CD4-positive, alpha-beta T cell (primary cell): ENCODE measurements around the gene CLEC3A. TPM values are rescaled to one million over a fixed set of nuclear protein-coding genes. Genes with fewer than 3 reads are reported as not detected.

Source experiments
- ATAC-seq: fragments of 200-7000 bp; cut with Tn5 transposase; one replicate; pipeline ENCODE4 v1.10.0; 2022; ENCODE audit warnings: mild to moderate bottlenecking; ENCODE audit not compliant: poor library complexity
- CTCF ChIA-PET: fragments of 350-600 bp; sonication (Branson Sonifier 250); formaldehyde crosslinking; loops from one replicate; lab custom pipeline; 2021; ENCODE audit warnings: antibody characterized with exemption, inconsistent platforms; lab: Charles Lee
- POLR2A ChIA-PET: fragments of 350-600 bp; sonication (Branson Sonifier 250); formaldehyde crosslinking; loops from one replicate; lab custom pipeline; 2021; ENCODE audit warnings: antibody characterized with exemption, inconsistent platforms; lab: Charles Lee
- DNase-seq, 14 experiments: peaks; one replicate each; pipeline ENCODE4 v3.0.0-alpha.2; 2013 to 2020; ENCODE audit warnings: mixed read lengths in 2 of 14
- H3K27ac ChIP-seq, 2 donors: one replicate each; pipeline versions ENCODE4 v1.5.1 to v1.7.0; 2013; ENCODE audit warnings: low read length in 2 of 2, low read depth in 1 of 2, mild to moderate bottlenecking in 1 of 2
- H3K27me3 ChIP-seq, 2 experiments: 1 replicate in 1 of 2; 2 replicates in 1 of 2; pipeline versions ENCODE4 v1.6.1 to v1.7.0; 2013; ENCODE audit warnings: low read length in 2 of 2, control low read depth in 1 of 2, mild to moderate bottlenecking in 1 of 2, moderate library complexity in 1 of 2; ENCODE audit not compliant: insufficient read depth in 2 of 2, control insufficient read depth in 1 of 2
- H3K36me3 ChIP-seq: one replicate; pipeline ENCODE4 v1.6.1; 2013; ENCODE audit warnings: low read length, control low read depth; ENCODE audit not compliant: insufficient read depth
- H3K4me1 ChIP-seq: one replicate; pipeline ENCODE4 v1.6.1; 2013; ENCODE audit warnings: low read length, control low read depth; ENCODE audit not compliant: insufficient read depth
- H3K4me3 ChIP-seq: one replicate; pipeline ENCODE4 v1.5.1; 2013; ENCODE audit warnings: mild to moderate bottlenecking, low read length, moderate library complexity
- H3K9me3 ChIP-seq, 2 experiments: 1 replicate in 1 of 2; 2 replicates in 1 of 2; pipeline versions ENCODE4 v1.6.1 to v1.7.0; 2013; ENCODE audit warnings: low read length in 2 of 2, mild to moderate bottlenecking in 2 of 2, control low read depth in 1 of 2, moderate library complexity in 1 of 2; ENCODE audit not compliant: control insufficient read depth in 1 of 2, insufficient read depth in 1 of 2
- H3K27ac Mint-ChIP-seq: one replicate; pipeline ENCODE4 v1.8.0; 2020; ENCODE audit warnings: mixed read lengths
- H3K27me3 Mint-ChIP-seq: one replicate; pipeline ENCODE4 v1.8.0; 2021; ENCODE audit warnings: mixed read lengths
- H3K36me3 Mint-ChIP-seq: one replicate; pipeline ENCODE4 v1.8.0; 2021; ENCODE audit warnings: low read depth, mixed read lengths
- H3K4me1 Mint-ChIP-seq: one replicate; pipeline ENCODE4 v1.8.0; 2021; ENCODE audit warnings: low read depth, mixed read lengths
- H3K4me3 Mint-ChIP-seq: one replicate; pipeline ENCODE4 v1.8.0; 2020; ENCODE audit warnings: mild to moderate bottlenecking, mixed read lengths
- H3K9me3 Mint-ChIP-seq: one replicate; pipeline ENCODE4 v1.8.0; 2020; ENCODE audit warnings: mixed read lengths
- CTCF ChIP-seq: fragments of 200-600 bp; IDR thresholded peaks from one replicate; pipeline ENCODE4 v1.8.0; 2022; ENCODE audit warnings: antibody characterized with exemption, mild to moderate bottlenecking
- intact Hi-C, 2 experiments: fragments of 100-400 bp; cut with DNase I in 1 of 2; cut with micrococcal nuclease in 1 of 2; formaldehyde crosslinking; loops; one replicate each; pipeline versions ENCODE4 v1.15.1 to v1.9.0; 2023 to 2025; cut with DNase I, micrococcal nuclease
- total RNA-seq, 174 experiments: library from RNA in 2 of 174; stranded (reverse) in 2 of 174; gene quantifications; one replicate each; pipeline ENCODE4 v1.2.3 and lab custom pipeline; 2021 to 2026

Gene CLEC3A
- total RNA-seq, 2 experiments from 2014 or later = not detected

GRCh38 chr16:78035012-78035411 lies 12.7 kb downstream of the CLEC3A start:
- no peaks in the 10 kb centered on the region for H3K36me3 Mint-ChIP-seq
- Histone ChIP-seq H3K4me1 (peaks cover 2% of the 10 kb centered on the region), H3K9me3 (no peaks in the 10 kb centered on the region), H3K27me3 (peaks cover 0 to 5% of the 10 kb centered on the region in 2 experiments), H3K36me3 (no peaks in the 10 kb centered on the region), H3K27ac (no peak overlapping the region), H3K4me3 (no peak overlapping the region)
- H3K4me1 Mint-ChIP-seq = peaks cover 32% of the 10 kb centered on the region
- intact Hi-C loops = no loop called here
- H3K27me3 Mint-ChIP-seq = peaks cover 13% of the 10 kb centered on the region
- ChIA-PET CTCF (no interaction called here), POLR2A (no interaction called here)
- DNase-seq (no peak), ATAC-seq (no peak)
- no peak overlapping the region for H3K4me3 Mint-ChIP-seq
- no peak for TF ChIP-seq CTCF
- H3K27ac Mint-ChIP-seq = no peak overlapping the region
- no peaks in the 10 kb centered on the region for H3K9me3 Mint-ChIP-seq

- H3K27ac Mint-ChIP-seq = no peak overlapping the region
- ATAC-seq (no peak), DNase-seq (no peak)
- intact Hi-C loops = no loop called here
- no peak for TF ChIP-seq CTCF
- POLR2A ChIA-PET = no interaction called here
- CTCF ChIA-PET = no interaction called here
- Histone ChIP-seq H3K4me3 (no peak overlapping the region), H3K27ac (no peak overlapping the region), H3K4me1 (no peaks in the 10 kb centered on the region), H3K36me3 (no peaks in the 10 kb centered on the region), H3K27me3 (peaks cover 7 to 18% of the 10 kb centered on the region in 2 experiments), H3K9me3 (peaks cover 0 to 4% of the 10 kb centered on the region in 2 experiments)
- H3K36me3 Mint-ChIP-seq = no peaks in the 10 kb centered on the region
- peaks cover 10% of the 10 kb centered on the region for H3K4me1 Mint-ChIP-seq
- H3K27me3 Mint-ChIP-seq = peaks cover 43% of the 10 kb centered on the region
- H3K4me3 Mint-ChIP-seq = no peak overlapping the region
- H3K9me3 Mint-ChIP-seq = no peaks in the 10 kb centered on the region
Measured at GRCh38 chr16:78040396-78040795, 18.0 kb downstream of the CLEC3A start.

GRCh38 chr16:78045865-78046581 lies 23.7 kb downstream of the CLEC3A start:
- H3K9me3 Mint-ChIP-seq = no peaks in the 10 kb centered on the region
- POLR2A ChIA-PET = no interaction called here

More at GRCh38 chr16:78045865-78046581, 23.7 kb downstream of the CLEC3A start:
- Histone ChIP-seq H3K27me3 (peaks cover 21 to 23% of the 10 kb centered on the region in 2 experiments), H3K4me1 (no peaks in the 10 kb centered on the region), H3K36me3 (no peaks in the 10 kb centered on the region), H3K27ac (no peak overlapping the region), H3K9me3 (peaks cover 0 to 14% of the 10 kb centered on the region in 2 experiments), H3K4me3 (no peak overlapping the region)
- Mint-ChIP-seq H3K36me3 (no peaks in the 10 kb centered on the region), H3K4me1 (no peaks in the 10 kb centered on the region), H3K4me3 (no peak overlapping the region), H3K27me3 (peaks cover 50% of the 10 kb centered on the region), H3K27ac (no peak overlapping the region)
- CTCF ChIA-PET = no interaction called here
- ATAC-seq (no peak), DNase-seq (peak in 6 of 14 experiments; percentile 1 to 25 (median 13))
- no peak for TF ChIP-seq CTCF
- intact Hi-C loops = no loop called here
